Lung microvascular endothelial cell (primary cell): ENCODE results near the gene AJUBA. TPM values are rescaled to one million over a fixed set of nuclear protein-coding genes. Genes with fewer than 3 reads are reported as not detected.
"Not testable (repeated sequence)": the region's sequence is repeated elsewhere in the genome, so short reads cannot be mapped to it uniquely, and the experiment has no call there.

Experiments used
- DNase-seq, 2 donors: peaks; one replicate each; pipeline versions ENCODE4 v3.0.0 to v3.0.0-alpha.2; 2010; ENCODE audit warnings: low read depth in 2 of 2
- total RNA-seq: library from RNA; depleted of rRNA; stranded (reverse); fragments of >200 nt; gene quantifications from 2 replicates; pipeline ENCODE4 v1.2.1, GENCODE V29; 2014

Gene AJUBA
- total RNA-seq, 1 donor from 2014 or later = 70.2 TPM

DNA sequence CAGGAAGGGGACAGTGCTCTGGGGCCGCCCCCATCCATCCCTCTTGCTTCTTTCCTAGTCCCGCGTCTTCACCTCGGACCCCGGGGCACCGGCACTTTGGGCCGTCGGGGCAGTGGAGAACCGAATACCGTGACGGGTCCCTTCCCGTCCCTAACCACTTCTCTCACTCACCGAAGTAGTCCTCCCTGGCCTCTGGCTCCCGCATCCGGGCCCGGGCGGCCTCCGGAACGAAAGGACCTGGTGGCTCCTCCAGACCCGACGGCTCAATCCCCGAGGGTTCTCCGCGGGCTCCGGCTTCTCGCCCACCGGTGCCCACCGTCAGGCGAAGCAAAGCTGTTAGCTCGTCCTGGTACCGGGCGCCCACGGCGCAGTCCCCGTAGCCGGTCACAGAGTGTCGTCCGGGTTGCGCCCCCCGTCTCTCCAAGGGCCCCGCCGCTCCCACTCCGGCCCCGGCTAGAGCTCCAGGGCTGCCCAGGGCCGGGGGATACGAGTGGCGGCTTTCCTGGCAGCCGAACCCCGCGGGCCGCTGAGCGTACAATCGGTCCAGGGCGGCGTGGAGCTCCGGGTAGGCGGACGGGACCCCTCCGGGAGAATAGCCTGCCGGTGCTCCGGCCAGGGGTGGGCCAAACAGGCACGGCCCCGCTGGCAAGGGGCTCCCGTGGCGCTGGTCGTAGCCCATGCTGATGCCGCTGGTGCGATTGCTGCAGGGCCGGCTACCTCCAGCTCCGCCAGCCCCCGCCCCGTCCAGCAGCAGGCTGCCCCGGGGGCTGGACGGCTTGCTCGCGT is 1.1 kb downstream of the AJUBA start:
- peak; percentile 45 to 46 for DNase-seq

DNA sequence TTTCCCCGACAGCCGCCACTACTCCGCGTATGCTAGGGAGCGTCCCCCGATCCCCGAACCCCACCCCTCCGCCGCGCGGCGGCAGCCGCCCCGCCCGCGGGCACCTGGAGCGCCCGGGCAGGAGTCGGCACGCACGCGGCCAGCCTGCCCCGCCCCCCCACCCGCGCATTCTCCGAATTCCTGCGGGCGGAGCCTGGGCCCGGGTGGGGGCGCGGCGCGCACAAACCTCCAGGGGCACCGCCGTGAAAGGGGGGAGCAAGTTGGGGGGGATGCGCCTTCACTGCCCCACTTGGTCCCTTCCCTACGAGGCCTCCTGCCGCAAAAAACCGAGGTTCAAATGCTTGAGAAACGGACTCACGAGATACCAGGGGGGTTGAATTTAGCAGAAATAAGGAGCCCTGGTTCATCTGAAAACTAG is 1.7 kb downstream of the AJUBA start:
- peak; percentile 35 to 52 for DNase-seq

DNA sequence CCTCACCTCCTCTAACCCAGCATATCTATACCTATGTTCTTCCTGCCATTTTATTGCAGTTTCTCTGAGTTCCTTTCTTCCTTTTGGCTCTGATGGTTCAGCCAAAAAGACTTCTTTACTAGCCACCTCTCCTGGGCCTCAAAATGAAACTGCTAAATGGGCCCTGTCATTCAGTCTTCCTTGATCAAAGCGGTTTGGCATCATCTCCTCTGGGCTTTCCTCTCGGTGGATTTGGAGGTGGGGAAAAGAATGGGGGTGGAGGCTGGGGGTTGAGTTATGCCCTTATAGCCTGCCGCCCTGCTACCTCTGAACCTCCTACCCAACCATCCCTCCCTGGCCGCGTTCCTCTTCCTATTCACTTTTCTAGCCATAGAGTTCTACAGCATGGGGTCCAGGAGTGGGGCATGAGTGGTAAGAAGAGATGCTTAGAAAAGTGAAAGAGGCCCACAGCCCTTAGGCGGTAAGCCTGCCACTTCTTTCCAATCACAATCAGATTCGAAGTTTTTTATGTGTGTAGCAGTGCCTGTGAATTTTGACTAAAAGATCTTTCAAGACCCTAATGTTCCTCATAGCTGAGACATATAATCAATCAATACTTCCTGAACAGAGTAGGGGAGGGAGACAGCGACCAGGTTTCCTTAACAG is 2.5 kb downstream of the AJUBA start:
- no peak for DNase-seq

DNA sequence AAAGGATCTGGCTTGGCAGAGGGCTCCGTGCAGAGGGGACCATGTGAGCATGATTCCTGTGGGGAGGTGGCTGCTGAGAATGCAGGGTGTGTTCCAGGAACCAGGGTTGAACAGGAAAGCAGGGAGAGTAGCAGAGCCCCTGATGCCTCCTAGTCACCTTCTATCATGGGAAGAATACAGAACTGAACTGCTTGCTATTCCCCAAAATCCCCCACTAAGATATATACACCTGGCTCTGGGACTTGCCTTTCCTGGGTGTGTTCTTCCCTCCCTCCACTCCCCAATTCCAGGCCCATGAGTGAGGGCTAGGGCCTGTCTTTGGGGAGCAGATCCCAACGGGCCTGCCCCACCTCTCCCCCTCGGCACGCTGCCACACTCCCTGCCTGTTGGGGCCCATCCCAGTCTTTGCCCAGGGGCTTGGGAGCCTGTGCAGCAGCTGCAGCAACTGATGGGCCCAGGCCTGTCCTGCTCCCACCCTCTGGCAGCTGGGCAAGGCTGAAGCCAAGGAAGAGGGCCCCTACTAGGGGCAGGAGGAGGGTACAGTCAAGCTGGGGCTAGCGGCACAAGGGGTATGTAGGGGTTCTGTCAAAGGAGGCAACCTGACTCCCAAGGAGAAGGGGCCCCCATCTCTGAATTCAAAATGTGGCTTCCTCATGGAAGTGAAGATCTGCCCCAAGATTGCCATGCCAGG is 3.2 kb downstream of the AJUBA start:
- DNase-seq = no peak

DNA sequence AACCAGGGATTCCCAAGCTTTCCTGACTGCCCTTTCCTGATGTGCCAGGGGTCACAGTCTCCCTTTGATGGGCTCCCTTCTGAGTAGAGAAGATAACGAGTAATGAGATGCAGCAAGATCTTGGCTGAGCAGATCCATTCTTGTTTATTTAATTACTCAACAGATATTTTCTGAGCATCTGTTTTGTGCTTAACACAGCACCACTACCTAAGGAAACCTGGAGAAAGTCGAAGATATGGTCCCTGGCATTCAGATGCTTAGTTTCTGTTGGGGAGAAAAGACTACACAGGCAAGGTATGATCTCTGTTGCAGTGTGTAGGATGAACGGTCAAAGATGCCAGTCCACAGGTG is 3.9 kb downstream of the AJUBA start:
- DNase-seq = no peak

DNA sequence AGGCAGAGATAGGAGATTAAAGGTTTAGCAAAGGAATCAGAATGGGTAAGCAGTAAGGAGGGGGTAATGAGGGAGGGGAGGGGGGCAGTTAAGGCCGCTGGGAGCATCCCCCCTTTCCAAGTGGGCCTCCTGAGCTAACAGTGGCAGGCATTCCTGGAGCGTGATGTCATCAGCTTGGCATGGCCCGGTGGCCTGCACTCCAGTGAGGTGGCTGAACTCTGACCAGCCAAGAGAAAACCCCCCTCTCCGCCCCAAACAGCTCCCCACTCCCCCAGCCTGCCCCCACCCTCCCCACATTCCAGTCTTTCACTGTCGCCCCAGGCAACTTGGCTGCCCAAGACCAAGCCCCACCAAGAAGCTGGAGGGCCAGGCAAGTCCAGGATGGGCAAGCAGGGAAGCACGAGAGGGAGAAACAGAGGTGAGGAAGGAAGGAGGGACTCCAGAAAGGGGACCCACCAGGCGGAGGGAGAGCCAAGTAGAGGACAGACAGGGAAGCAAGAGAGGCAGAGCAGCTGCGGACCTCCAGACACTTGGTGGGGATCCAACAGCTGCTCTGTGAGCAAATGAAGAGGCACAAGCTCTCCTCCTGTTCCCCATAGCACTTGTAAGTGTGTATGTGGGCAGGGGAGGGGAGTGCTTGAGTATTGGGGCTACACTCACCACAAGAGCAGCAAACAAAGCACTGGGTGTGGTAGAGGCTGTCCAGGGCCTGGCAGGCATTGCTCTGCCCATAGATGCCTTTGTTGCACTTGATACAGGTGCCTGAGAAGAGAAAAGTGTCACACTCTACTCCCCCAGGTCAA is 4.5 kb downstream of the AJUBA start:
- DNase-seq = peak; percentile 46 to 51

DNA sequence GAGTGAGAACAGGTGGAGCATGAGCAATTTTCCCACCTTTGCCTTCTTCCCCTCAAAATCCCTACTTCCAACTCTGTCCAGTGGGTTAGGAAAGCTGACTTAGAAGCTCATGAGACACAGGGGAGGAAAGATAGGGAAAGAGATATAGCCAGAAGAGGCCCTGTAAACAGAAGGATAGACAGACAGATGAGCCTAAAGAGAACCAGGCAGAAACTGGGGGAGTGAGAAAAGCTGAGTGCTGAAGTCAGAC is 5.0 kb downstream of the AJUBA start:
- DNase-seq = no peak

DNA sequence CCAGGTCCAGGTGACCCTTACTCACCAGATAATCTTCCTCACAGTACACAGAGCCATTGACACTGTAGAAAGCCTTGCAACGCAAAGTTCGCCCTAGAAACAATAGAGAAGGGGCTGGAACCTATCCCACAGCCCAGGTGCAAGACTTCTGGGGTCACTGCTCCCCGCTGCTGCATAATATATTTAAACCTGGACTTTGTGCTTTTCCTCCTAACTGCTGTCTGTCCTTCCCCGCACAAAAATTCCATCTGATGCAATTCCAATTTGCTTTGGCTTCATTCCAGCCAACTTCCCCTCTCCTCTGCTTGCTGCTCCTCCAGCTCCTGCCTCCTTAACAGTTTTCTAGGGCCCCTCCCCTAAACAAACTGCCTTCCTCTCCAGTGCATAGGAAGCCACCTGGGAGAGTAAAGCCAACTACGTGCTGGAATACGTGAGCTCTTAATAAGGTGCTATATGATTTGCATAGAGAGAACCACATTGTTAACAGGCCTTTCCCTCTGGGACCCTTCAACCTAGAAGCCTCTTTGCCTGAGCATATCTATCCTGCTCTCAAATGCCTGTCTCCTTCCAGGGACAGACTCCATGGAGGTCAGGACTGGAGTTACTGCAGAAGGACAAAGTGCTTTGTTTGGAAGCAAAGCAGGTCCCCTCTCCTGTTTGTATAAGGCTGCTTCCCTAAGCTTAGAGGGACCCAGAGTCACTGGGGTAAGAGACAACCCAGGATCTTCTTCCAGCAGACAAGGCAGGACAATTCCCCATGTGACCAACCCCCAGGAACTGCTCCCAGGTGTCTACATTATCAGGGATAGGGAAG is 5.5 kb downstream of the AJUBA start:
- DNase-seq = peak; percentile 44 to 65

DNA sequence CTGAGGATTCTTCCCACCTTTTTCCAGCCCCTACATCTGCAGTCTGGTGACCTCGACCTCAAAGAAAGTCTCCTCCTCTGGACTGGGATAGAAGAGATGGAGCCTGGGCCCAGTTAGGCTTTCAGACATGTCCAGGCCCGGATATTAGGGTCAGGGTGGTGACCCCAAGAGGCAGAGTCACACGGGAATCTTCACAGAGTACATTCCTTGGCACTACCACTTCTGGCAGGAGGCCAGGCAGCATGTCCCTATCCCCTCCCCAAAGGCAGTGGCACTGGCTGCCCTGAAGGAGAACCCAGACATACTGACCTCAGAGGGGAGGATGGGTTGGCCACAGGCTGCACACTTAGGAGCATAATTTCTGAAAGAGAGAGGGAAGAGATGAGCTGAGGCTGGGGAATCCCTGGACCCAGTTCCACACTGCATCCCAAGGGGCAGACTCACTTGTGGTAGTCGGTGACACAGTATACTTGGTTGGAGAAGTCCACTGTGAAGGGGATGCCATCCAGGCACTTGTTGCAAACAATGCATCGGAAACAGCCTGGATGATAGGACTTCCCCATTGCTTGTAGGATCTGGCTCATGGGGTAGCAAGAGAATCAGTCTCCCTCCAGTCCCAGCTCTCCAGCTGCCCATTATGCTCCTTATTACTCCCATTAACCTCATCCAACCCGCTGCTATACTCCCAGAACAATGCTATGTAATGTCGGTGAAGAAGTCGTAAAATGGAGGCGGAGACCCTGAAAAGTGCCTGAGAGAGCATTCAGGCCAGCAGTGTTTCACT is 7.6 kb downstream of the AJUBA start:
- no peak for DNase-seq

DNA sequence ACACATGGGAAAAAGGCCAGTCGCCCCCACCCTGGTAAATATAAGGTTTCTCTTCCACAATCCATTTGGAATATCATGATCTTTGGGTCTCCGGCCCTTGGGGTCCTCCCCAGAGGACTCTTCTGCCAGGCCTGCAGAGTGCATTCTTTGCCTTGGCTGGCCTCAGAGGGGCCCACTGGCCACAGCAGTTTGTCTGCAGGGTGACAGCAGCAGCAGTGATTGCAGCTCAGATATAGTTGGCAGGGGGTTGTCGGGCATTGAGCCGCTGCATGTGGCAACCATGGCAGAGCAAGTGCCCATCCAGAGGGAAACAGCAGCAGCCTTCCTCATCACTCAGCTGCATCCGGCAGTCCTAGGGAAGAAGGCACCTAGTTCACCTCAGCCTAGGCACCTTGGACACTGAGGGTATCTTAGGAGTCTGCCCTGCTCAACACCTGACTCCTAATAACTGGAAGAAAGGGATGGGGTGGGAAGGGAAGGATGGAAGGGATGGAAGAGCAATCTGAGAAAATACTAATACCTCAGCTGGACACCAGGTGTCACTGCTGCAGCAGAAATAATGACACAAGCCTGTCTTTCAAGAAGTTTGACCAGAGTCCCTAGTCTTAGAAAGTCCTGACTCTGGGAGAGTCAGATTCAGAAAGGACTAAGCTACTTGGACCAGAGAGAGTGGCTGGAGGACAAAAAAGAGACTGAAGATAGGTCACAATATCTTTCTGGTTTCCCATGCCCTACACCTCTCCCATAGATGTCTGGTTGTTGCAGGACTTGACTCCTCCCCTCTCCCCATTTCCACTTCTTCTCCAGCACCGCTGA is 8.9 kb downstream of the AJUBA start:
- peak; percentile 53 to 75 for DNase-seq

DNA sequence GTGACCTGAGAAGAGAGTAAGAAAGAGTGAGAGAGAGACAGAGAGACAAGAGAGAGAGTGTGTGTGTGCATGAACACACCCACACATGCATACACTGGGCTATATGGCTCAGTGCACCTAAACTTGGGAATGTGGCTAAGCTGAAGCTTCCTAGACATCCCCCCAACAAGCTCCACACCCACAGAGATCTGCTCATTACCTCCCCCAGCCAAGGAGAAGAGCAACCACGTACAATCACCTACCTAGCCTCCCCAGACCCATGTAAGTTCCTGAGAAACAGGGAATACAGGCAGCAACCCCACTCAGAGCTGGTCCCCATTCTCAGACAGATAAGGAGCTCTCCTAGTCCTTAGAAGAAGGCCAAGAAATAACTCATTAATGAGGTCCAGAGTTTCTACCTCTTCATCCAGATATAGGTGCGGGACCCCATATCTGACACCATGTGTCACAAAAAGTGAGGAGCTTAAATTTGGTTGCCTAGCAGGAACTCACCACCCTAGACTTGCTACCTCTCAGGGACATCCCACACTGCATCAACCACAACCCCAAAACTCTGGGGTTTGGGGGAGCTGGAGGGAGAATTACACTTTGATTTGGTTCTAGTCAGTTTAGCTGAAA is 9.9 kb downstream of the AJUBA start:
- no peak for DNase-seq

DNA sequence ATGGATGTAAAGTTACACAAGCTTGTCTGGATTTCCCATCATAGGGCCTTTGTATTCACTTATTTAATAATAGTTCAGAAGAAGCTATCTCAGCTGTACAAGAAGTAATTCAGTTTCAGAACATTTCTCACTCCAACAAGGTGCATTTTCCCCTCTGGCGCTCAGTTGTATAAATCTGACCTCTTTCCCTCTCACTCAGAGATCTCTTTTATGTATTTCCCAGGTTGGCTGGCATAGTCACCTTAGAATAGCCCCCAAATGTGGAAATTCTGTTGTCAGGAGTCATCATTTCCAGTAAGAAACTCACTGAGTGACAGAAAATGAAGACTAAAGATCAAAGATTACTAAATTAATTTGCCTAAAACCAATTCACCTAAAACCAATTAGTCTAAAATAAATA is 11.2 kb downstream of the AJUBA start:
- no peak for DNase-seq

DNA sequence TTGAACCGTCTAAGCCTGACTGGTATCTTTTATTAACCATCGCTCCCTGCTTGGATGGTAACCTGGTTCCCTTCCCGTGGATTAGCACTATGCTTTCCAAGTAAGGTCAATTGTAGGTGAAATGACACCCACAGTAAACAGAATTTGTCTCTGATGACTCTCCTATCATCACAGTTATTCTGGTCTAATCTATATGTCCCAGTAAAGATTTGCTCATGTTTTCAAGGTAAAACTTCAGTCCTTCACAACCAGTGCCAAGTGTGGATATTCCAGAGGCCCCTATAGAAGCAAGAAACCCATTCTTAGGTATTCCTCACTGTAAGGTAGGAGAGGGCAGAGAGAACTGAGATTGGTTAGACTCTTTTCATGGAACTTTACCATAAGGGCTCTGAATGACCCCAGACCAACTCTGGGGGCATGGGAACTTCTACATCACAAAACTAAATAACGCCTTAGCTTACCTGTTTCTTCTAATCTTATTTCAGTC is 15.5 kb downstream of the AJUBA start:
- DNase-seq = no peak

DNA sequence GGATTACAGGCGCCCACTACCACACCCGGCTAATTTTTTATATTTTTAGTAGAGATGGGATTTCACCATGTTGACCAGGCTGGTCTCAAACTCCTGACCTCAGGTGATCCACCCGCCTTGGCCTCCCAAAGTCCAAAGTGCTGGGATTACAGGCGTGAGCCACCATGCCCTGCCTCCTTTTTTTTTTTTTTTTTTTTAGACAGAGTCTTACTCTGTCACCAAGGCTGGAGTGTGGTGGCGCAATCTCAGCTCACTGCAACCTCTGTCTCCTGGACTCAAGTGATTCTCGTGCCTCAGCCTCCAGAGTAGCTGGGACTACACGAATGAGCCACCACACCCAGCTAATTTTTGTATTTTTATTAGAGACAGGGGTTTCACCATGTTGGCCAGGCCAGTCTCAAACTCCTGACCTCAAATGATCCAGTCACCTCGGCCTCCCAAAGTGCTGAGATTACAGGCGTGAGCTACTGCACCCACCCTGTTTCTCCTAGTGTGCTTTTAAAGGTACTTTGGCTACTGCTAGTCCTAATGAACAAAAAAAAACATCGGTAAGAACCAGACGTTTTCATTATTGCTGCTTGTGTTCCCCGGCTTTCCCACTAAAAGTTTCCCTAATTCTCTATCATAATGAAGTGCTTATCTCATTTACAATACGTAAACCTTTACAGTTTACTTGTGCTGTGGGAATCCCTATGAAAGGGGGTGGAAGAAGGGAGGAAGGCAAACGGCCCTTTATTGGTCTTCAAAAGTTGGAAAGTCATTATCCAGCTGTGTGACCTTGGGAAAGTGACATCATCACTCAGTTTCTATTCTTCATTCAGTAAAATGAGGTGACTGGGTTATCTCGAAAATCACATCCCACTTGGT is 16.2 kb downstream of the AJUBA start:
- not testable (repeated sequence) for DNase-seq

DNA sequence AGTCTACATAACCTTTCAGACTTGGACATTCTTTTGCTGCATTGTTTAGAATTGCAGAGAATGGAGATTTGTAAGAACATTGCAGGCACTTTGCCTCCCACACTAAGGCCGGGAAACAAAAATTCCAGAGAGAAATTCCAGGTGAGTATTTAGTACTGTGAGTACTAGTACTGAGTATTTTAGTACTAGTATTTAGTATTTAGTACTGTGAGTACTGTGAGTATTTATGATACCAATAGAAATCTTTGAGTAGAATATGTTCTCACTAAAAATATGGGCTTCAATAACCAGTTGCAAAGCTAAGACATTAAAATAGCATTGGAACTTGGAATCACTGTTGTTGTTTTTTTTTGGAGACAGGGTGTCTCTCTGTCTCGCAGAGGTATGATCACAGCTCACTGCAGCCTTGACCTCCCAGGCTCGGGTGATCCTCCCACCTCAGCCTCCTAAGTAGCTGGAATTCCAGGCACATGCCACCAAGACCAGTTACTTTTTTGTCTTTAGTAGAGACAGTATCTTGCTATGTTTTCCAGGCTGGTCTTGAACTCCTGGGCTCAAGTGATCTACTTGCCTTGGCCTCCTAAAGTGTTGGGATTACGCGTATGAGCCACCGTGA is 20.2 kb downstream of the AJUBA start:
- DNase-seq = no peak

DNA sequence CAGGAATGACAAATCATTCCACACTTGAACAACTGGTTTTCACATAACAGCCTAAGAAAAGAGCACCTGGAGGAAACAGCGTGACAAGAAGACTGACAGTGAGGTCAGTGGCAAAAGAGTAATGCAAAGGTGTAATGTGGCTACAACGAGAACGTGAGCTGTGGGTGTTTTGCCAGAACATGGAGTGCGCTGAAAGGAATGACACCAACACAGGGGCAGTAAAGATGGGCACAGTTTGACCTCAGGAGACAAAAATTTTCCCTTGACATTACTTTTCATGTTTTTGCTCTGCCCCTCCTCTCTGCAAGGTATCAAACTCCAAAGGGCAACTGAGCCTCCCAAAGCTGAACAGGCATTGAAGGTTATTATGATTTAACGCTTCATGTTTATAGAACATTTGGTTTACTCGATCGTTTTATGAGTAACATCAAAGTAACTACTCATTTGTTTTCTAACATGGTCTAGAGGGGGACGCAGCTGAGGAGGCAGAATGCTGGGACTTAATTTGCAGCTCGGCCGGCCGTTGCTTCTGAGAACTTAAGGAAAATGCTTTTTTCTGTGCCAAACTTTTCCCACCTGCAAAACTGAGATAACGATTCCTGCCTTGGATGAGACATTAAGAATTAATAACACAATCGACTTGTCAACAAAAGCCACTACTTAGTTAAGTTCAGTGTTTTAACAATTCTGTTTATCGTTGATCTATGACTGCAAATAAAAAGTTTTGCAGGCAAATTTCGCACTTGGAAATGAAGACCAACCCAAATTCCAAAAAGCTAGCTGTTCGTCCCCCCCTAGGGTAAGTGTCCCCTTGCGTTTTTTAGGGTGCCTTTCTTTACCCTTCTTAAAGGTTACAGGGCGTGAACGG is 26.4 kb downstream of the AJUBA start:
- no peak for DNase-seq

DNA sequence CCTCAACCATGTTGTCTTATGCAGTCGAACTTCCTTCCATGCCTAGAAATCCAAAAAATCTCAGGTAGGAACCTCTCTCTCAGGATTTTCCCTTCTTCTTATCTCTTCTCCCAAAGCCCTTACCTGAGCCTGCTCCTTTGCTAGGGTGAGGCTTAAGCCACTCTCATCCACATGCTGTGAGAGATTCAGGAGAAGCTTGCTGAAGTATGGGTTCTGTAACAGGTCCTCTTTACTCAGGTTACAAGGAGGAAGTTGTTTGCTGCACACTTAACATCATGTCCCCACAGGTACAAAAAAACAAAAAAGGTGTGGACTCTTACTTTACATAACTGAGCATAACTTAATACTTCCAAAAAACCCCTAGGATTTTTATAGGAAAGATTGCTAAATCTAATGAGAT is 29.9 kb downstream of the AJUBA start:
- no peak for DNase-seq
